NCI-H345 treated with DMSO at 0.1 percent for 48 hours (cell line): ENCODE data around the gene DUSP8.

Source experiments
- DNase-seq: peaks from one replicate; lab custom pipeline; 2025; ENCODE audit not compliant: unreplicated experiment; lab: John Stamatoyannopoulos, UW

Gene DUSP8

GRCh38 chr11:1567052-1567720 lies 4.9 kb downstream of the DUSP8 start:
- DNase-seq = no peak

GRCh38 chr11:1566381-1567051 lies 5.6 kb downstream of the DUSP8 start:
- no peak for DNase-seq

- DNase-seq = no peak
These were observed 6.2 kb downstream of the DUSP8 start for GRCh38 chr11:1565904-1566247.

- no peak for DNase-seq
These were observed 6.7 kb downstream of the DUSP8 start for GRCh38 chr11:1565173-1565903.

- DNase-seq = no peak
These were observed 7.4 kb downstream of the DUSP8 start for GRCh38 chr11:1564535-1565172.

- no peak for DNase-seq
These were observed 8.2 kb downstream of the DUSP8 start for GRCh38 chr11:1563697-1564534.

GRCh38 chr11:1563149-1563638 lies 8.9 kb downstream of the DUSP8 start:
- no peak for DNase-seq

- no peak for DNase-seq
These were observed 9.5 kb downstream of the DUSP8 start for GRCh38 chr11:1562469-1563148.

GRCh38 chr11:1561955-1562354 lies 10.1 kb downstream of the DUSP8 start:
- DNase-seq = no peak

- DNase-seq = no peak
These were observed 10.8 kb downstream of the DUSP8 start for GRCh38 chr11:1561266-1561665.

GRCh38 chr11:1560649-1561251 lies 11.3 kb downstream of the DUSP8 start:
- DNase-seq = no peak

- DNase-seq = no peak
These were observed 11.9 kb downstream of the DUSP8 start for GRCh38 chr11:1560002-1560648.

- DNase-seq = no peak
These were observed 12.7 kb downstream of the DUSP8 start for GRCh38 chr11:1559111-1559951.

- no peak for DNase-seq
These were observed 13.3 kb downstream of the DUSP8 start for GRCh38 chr11:1558775-1559110.

GRCh38 chr11:1557904-1558774 lies 13.9 kb downstream of the DUSP8 start:
- no peak for DNase-seq

GRCh38 chr11:1557051-1557884 lies 14.8 kb downstream of the DUSP8 start:
- no peak for DNase-seq
